Posterior vena cava (tissue), 2 donors: ENCODE measurements around the gene HDAC4. TPM values are rescaled to one million over a fixed set of nuclear protein-coding genes. Genes with fewer than 3 reads are reported as not detected.

ENCODE experiments used
- DNase-seq: peaks from one replicate; pipeline ENCODE4 v3.0.0-alpha.2; 2020; ENCODE audit warnings: low spot score
- intact Hi-C, 2 donors: fragments of 100-400 bp; cut with DNase I; formaldehyde crosslinking; loops; one replicate each; pipeline versions ENCODE4 v1.14.1 to v1.14.2; 2022 to 2023
- total RNA-seq, 2 donors: library from RNA; stranded (reverse); fragmentation: NEBNext Ultra II Directional; extraction: Animal tissue kit (Norgen Biotek cat#: 25700); gene quantifications; one replicate each; pipeline ENCODE4 v1.2.1, GENCODE V29; 2021
- donor health status: DM: yes; HTN: yes; CAD: no.
- donor health status: DM: yes; HTN: yes; CAD: no.

HDAC4 gene
- total RNA-seq, 2 donors from 2014 or later, result 47.6 to 66.9 TPM

DNA sequence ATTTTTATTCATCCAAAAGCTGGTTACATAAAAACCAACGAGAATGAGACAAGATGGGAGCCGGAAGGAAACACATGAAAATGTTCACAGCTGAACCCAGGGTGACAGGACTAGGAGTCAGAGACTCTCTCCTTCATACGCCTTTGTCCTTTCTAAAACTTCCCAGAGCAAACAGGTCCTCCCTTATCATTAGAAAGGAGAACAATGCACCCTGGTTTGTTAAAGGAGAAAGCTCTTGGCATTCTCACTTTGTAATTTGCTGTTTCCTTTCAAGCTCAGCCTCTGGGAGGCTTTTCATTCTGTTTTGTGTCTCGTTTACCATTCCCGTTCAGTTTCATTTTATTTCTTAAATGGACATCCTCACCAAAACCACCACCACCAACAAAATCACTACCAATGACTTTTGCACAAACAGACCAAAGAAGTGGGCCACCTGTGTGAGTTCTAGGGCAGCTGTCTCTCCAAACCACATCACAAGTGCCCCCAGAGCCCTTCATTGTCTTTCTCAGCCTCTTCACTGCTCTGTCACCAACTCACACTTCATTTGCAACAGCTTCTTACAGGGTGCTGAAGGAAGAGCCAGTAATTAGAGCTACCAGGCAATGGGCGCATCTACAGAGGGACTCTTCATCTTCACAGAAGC is 105.3 kb downstream of the HDAC4 start:
- DNase-seq, result no peak
- intact Hi-C loops, result loop anchor here in 1 of 2 donors (10.0 kb wide), 1 partner anchor 261 kb away; no protein-coding TSS in a partner anchor

DNA sequence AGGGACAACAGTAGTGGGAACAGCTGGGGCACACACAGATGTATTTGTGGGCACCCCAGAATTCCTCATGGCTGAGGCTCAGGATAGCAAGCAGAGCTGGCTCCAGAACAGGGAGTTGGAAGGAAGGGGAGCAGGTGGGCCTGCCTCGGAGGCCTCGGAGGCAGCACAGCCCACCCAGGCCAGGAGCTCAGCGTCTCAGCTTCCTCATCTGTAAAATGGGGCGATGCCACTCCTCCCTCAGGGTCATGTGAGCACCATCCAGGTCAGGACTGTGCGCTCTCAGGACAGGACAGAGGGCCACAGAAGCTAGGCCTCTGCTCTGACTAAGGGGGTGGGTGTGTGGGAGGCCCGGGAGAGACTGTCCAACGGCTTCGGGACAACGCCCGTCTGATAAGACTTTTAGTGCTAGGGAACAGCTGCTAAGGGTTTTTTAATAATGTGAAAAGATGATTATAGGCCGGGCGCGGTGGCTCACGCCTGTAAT is 106.2 kb downstream of the HDAC4 start:
- peak; percentile 81 for DNase-seq
- intact Hi-C loops, result loop anchor here (5.0 to 10.0 kb wide), 2 partner anchors 57 to 260 kb away; no protein-coding TSS in a partner anchor

DNA sequence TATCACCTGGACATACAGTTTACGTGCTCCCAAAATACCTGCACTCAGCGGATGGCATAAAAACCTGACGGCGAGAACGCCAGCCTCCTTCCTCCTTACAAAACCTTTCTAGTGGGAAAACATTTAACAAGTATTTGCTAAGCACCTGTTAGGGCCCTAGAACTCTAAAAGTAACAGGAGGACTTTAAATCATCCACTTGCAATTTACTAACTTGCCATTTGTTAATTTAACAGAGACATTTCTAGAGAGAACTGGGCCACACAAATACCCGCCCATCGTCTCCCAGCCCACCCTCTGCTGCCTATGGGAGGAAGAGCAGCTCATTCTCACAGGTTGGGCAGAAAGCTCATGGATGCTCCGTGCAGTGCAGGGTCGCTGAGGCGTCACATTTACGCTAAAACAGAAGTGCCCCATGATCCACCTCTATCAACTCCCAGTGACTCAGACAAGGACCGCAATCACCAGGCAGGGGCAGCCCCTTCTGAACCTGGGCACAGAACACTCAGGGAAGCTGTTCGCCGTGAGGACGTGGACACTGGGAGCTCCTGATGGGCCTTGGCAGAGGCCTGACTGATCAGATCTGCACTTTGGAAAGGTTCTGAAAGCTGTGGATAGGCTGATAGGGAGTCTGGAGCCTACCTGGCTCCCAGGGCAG is 106.9 kb downstream of the HDAC4 start:
- peak; percentile 65 for DNase-seq
- intact Hi-C loops, result loop anchor here (5.0 to 10.0 kb wide), 2 partner anchors 57 to 259 kb away; no protein-coding TSS in a partner anchor

DNA sequence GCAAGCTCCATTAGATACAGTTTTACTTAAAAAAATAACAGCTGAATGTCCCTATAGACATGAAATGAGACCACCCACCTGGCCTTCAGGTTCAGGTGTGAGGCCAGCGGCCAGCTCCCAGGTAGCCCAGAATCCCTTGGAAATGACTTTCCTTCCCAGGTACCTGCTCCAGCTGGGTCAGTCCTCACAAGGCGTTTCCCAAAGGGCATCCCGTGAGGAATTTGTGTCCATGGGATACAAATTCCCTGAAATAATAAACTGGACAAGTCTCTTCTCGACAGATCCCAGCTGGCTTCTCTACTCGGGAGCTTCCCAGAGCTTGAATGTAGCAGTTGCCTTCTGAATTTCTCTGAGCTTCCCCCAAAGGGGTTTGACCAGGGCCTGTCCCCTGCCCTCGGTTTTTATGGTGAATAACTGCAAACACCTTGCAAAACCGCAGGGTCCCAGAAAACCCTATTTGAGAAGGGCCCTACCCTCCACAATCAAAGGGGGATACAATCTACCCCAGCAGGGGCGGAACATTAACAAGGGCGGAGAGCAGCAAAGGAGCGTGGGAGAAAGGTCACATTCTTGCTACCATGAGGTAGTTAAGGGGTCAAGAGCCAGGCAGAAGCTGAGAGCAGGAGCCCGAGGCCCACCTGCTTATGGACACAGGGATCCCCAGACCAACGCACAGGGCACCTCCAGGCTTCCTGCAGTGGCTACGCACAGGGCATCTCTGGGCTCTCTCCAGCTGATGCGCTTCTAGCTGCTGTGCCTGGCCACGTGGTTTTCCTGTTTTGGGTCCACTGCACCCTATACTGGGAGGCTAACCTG is 107.7 kb downstream of the HDAC4 start:
- intact Hi-C loops, result loop anchor here (5.0 to 10.0 kb wide), 2 partner anchors 56 to 258 kb away; no protein-coding TSS in a partner anchor
- DNase-seq, result peak; percentile 67

DNA sequence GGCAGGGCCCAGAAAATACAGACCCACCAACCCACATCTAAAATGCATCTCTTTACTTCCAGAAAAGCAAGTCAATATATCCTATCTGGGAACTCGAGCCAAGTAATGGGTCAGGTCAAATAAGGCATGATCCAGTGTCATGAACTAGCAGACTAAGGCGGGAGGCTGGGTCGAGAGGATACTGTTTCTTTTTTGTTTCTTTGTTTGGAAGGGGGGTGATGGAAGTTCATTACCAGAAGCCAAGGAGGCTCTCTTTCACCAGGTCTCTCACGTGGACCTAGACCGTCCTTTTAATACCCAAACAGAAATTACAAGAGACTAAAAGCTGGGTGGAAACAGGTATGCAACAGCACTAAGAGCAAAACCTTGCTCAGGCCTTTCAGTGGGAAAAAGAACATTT is 108.3 kb downstream of the HDAC4 start:
- no peak for DNase-seq
- intact Hi-C loops, result loop anchor here (5.0 to 10.0 kb wide), 2 partner anchors 55 to 258 kb away; no protein-coding TSS in a partner anchor

DNA sequence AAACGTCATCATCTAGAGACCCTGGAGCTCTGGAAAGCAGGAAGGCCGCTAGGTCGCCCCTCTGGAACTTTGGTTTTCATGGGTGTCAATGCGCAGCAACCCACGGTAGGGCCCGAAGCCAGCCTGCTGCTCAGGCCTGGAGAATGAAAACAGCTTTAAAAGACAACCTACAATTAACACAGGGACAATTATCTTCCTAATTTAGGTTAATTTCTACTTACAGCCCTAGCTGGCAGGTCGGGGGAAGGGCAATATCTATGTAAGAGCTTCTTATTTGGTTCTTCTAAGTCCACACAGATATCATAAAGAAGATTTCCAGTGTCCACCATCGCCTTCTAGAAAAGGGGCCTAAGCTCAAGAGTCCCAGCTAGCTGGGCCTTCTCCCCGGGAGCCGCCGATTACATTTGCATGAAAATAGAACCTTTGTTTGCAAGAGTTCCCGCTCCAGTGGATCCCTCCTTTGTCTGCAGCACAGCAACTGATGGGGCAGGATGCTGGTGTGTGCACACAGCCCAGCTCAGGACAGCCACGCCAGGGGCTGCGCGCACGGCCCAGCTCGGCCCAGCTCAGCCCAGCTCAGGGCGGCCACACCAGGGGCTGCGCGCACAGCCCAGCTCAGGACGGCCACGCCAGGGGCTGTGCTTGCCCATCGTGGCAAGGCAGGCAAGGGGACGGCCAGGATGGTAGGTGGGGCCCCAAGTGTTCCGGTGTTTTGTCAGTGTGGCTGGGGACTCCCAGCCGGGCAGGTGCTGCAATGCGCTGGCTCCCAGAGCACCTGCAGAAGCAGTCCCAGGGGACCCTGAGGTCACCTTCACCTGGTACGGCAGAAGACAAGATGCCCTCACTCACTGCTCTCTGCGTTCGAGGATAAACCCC is 109.1 kb downstream of the HDAC4 start:
- DNase-seq, result peak; percentile 71
- intact Hi-C loops, result loop anchor here (5.0 to 10.0 kb wide), 2 partner anchors 54 to 257 kb away; no protein-coding TSS in a partner anchor

DNA sequence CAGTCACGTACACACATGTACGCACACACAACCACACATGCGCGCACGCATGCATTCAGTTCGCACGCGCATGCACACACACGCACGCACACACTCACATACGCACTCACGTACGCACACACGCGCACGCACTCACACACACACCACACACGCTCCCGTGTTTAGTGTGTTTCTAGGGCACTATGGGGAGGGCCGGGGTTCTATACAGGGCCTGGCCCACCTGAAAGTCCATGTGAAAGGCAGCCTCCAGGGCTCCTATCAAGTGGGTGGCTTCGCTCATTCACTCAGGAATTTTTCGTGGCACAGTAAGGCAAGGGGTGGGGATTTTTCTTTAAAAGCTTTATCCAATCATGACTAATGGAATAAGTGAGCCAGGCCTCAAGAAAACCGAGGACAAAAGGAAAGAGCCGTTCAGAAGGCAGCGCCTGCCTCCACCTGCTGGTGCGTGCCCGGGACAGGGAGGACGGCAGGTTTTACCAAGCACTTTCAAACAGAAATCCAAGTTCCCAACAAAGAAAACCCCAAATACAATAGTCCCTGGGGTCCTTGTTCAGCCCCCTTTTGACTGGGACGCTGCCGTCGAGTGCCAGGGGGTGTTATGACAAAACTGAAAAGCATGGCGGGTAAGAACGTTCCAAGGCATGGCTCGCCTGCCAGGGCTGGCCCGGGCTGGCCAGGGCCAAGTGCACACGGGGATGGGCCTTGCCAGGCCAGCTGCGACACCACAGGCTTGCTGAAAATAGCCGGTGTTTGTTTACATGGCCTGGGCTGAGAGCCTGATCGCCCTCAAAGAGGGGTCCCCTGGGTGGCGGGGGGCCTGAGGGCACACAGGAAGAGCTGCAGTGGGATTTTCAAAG is 110.0 kb downstream of the HDAC4 start:
- intact Hi-C loops, result loop anchor here (5.0 to 10.0 kb wide), 2 partner anchors 54 to 256 kb away; no protein-coding TSS in a partner anchor
- peak; percentile 80 for DNase-seq

DNA sequence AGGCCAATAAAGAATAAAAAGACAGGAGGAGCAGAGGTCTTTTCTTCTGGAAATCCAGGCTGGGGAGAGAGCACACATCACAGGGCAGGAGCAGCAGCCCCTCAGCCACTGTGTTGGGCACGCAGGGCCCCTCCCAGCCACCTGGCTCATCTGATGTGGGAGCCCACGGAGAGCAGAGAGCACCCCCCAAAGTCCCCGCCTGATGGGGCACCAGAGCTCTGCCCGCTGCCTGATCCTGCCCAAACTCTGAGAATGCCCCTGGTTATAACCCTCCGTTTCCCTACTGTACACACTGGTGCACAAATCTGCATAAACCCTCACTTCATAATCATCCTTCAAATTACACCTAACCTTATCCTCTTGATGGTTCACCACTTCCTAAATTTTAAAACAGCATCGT is 111.3 kb downstream of the HDAC4 start:
- DNase-seq, result peak; percentile 14
- intact Hi-C loops, result loop anchor here in 1 of 2 donors (10.0 kb wide), 1 partner anchor 155 kb away; no protein-coding TSS in a partner anchor

DNA sequence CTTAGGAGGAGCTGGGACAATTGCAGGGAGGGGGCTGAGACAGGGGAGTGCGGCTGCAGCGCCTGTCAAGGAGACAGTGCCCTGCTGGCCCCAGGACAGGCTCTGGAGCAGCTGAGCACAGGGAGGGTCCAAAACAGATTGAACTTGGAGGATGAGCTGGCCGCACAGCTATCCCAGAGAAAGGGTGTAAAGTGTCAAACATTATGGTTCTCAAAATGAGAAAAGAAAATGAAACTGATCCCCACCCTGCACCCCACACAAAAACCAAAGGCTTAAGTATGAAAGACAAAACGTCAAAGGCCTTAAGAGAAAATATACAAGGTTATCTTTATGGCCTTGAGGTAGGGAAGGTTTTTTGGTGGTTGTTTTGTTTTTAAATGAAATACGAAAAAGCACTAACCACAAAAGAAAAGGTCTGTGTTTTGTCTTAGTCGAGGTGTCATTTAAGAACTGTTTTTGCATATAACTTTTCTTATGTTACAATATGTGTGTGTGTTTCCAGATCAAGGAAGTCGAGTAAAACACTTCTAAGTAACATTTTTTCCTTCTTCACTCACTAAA is 111.8 kb downstream of the HDAC4 start:
- intact Hi-C loops, result loop anchor here in 1 of 2 donors (10.0 kb wide), 1 partner anchor 154 kb away; no protein-coding TSS in a partner anchor
- peak; percentile 77 for DNase-seq

DNA sequence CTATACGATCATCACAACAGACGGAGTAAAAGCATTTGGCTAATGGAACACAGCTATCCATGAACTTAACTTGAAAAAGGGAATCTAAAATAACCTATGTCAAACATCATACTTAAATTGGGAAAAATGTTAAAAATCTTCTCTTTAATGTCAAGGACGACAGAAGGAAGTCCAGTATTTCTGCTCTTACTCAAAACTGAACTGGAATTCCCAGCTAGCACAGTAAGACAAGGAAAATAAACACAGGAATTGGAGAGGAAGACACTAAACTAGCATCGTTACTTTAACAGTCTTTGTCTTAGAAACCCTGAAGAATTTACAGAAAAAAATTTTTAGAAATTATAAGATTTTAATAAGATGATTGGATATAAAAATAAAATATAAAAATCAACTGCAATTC is 112.6 kb downstream of the HDAC4 start:
- DNase-seq, result no peak
- intact Hi-C loops, result loop anchor here in 1 of 2 donors (10.0 kb wide), 1 partner anchor 153 kb away; no protein-coding TSS in a partner anchor

DNA sequence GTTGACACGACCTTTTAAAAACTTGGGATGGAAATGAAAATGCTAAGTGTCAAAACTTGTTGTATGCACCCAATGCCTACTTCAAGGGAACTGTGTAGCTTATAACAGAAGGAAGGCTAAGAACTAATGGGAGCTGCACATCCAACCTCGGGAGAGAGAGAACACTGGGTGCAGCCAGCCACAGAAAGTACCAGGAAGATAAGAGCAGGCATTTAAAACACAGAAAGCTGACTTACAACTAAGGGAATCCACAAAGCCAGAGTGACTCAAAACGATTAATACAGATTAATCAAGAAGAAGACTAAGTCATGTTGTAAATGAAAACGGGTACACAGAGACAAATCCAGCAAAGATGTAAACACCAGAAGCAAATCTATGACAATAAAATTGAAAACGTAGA is 113.4 kb downstream of the HDAC4 start:
- intact Hi-C loops, result loop anchor here in 1 of 2 donors (10.0 kb wide), 1 partner anchor 153 kb away; no protein-coding TSS in a partner anchor
- DNase-seq, result no peak

DNA sequence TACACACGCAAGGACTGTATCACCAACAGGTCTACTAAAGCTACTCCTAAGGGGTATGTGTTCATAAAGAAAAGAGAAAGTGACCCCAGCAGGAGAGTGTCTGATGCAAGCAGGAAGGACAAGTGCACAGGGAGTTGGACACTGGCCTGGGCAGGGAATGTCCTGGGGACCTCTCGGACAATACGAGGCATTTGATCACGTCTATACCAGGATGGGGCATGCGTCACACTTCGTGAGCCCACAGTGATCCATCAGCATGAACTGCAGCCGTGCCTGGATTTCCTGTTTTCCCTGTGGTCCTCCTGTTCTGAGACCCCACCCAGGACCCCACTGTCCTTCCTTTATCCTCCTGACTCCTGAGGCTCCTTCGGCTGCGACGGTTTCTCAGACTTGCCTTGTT is 113.9 kb downstream of the HDAC4 start:
- intact Hi-C loops, result loop anchor here in 1 of 2 donors (10.0 kb wide), 1 partner anchor 152 kb away; no protein-coding TSS in a partner anchor
- DNase-seq, result peak; percentile 68

DNA sequence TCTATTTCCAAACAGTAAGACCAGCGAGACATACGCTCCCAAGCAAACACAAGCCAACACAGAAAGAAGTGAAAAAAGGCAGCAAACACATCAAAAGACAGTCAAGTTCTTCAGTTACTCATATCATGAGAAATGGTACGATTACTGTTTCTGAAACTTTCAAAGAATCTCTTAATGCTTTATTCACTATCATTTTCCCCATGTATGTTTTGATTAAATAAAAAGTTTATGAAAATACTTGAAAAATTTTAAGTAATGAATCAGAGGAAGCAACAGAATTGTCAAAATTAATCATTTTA is 114.9 kb downstream of the HDAC4 start:
- intact Hi-C loops, result loop anchor here in 1 of 2 donors (10.0 kb wide), 1 partner anchor 151 kb away; no protein-coding TSS in a partner anchor

DNA sequence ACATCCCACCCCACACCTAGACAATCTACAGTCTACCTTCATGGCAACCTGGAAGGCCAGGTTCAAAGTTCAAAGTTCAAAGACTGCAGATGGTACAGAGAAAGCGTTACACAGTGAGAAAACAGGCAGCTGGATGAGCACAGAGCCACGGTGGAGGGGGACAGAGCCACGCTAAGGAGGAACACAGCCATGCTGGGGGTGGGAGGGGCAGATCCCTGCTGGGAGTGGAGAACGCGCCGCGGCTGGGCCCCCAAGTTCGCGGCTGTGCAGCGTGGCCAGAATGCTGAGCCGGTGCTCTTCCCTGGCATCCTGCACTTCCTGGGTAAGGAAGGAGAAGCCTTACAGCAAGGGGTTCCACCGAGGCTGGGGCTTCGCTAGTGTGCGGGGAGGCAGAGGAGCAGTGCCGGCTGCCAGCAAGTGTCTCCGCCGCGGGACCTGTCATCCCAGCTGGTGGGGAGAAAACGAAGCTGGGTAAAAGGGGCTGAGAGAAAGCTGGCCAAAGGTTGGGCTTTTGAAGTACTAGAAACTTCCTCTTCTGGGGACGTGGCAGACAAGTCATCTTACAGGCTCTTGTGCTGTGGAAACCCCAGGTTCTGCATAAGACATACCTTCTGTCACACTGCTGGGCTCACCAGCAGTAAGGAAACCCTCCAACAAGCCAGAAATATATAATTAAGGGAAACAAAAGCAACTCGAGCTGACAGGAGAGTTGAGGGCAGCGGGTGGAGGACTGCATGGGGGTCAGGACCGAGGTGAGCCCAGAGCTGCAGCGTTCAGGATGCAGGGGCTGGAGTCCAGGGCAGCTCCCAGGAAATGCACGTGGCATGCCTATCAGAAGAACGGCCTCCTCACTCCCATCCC is 115.5 kb downstream of the HDAC4 start:
- DNase-seq, result peak; percentile 82
- intact Hi-C loops, result loop anchor here in 1 of 2 donors (10.0 kb wide), 1 partner anchor 150 kb away; no protein-coding TSS in a partner anchor

More for the DNA sequence above, 114.9 kb downstream of the HDAC4 start:
- DNase-seq, result no peak

DNA sequence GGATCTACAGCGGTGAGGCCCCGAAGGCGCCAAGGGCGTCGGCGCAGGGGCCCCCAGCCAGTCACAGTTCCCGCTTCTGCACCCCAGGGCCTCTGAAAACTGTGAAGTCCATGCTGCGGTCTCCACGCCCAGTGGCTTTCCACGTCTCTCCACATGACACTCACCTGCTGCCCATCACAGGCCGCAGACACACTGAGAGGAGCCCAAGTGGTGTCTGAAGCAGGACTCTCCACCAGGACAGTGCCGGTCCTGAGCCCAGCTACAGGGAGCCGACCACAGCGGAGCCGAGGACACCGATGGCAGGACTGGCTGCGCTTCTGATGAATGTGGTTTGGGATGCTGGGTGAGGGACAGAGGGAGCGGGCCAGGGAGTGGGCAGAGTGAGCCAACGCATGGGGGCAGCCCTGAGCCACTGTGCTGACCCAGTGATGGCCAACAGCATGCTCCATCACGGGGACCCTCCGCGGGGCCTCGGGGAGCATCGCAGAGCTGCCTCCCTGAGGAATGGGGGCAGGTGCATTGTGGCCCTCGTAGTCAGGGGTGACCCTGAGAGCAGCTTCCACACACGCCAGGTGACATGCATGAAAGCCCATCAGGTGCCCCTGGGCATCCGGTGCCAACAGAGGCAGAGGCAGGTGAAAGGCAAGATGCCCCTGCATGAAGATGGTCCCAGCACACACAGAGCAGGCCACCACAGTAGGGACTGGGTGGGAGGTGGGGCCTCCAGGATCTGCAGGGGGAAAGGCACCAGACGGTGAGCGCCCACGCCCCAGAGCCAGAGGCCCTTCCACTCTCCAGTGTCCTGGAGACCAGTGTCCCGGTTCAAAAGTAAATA is 116.6 kb downstream of the HDAC4 start:
- intact Hi-C loops, result loop anchor here in 1 of 2 donors (10.0 kb wide), 1 partner anchor 149 kb away; no protein-coding TSS in a partner anchor
- DNase-seq, result peak; percentile 62
